ENCODE data around the gene KRTAP17-1.
A peak's percentile ranks its signal among the peaks of the same experiment; 100 is the strongest.

Gene KRTAP17-1

GRCh38 chr17:41308918-41309359, 6.6 kb downstream of the KRTAP17-1 start, which contains the start of gene KRTAP16-1:
KRTAP16-1 (minus strand) TSS chr17:41309309; CDS start chr17:41309253, 56 bp downstream.
- in situ Hi-C loops (cut with HindIII; ENCODE audit: low pct_unique_long_range_greater_than_20kb, low sequenced_read_pairs): no loop called here
- TF ChIP-seq JUND (IDR thresholded peaks at IDR 0.05; ENCODE audit: low read depth): no peak
- no peak for DNase-seq (ENCODE audit: low read depth in 1 of 2, low spot score in 1 of 2)

DNA sequence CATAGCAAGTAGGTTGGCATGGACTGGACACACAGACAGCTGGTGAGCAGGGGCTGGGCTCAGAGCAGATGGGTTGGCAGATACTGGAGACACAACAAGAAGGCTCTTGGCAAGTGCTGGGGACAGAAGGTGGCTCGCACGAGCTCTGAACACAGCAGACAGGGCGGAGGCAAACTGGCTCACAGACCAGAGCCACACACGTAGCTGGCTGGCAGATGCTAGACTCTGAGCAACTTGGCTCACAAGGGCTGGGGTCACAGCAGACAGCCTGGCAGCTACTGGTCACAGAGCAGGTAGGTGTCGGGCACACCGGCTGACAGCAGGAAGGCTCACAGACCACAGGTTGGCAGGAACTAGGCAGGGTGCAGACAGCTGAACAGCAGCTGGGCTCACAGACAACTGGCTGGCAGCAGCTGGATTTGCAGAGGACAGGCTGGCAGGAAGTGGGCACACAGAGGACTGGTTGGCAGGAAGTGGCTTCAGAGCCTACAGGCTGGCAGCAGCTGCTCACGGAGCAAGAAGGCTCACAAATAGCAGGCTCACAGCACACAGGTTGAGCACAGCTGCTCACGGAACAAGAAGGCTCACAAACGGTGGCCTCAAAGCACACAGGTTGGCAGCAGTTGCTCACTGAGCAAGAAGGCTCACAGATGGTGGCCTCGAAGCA, 7.1 kb downstream of the KRTAP17-1 start:
- in situ Hi-C loops (cut with HindIII; ENCODE audit: low pct_unique_long_range_greater_than_20kb, low sequenced_read_pairs): no loop called here
- TF ChIP-seq JUND (IDR thresholded peaks at IDR 0.05; ENCODE audit: low read depth): no peak
- no peak for DNase-seq (ENCODE audit: low read depth in 1 of 2, low spot score in 1 of 2)

DNA sequence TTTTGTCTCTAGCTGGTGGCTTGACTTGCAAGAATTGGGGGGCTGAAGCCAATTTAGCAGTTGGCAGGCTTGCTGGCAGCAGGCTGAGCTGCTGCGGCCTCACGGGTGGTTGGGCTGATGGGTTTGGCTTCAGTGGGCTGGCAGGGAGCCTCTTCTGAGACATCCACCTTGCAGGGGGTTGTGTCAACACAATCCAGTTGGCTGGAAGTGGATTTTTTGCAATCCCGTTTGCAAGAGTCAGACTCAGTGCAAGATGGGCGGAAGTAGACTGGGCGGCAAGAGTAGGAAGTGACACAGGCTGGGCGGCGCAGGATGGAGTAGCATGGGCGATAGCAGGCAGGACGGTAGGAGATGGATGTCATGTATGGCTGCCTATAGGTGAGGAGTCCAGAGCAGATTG, 7.9 kb downstream of the KRTAP17-1 start:
- TF ChIP-seq JUND (IDR thresholded peaks at IDR 0.05; ENCODE audit: low read depth): no peak
- no peak for DNase-seq (ENCODE audit: low read depth in 1 of 2, low spot score in 1 of 2)
- in situ Hi-C loops (cut with HindIII; ENCODE audit: low pct_unique_long_range_greater_than_20kb, low sequenced_read_pairs): no loop called here

DNA sequence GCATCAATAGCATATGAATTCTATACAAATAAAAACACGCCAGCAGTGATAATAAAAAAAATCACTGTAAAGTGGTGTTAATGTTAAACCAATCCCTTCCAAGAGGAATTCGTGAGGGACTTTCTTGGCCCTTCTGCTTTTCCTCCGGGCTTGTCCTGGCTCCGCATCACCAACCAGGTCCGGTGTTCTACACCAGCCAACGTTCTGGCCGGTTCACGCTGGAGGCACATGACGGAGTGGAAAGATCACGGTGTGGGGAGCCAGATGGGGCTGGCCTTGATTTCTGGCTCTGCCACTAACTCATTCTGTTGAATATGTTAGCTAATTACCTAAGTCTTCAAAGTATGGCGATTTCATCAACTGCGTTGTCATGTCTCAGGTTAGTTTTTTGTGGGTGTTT, 11.4 kb downstream of the KRTAP17-1 start:
- in situ Hi-C loops (cut with HindIII; ENCODE audit: low pct_unique_long_range_greater_than_20kb, low sequenced_read_pairs): no loop called here
- no peak for TF ChIP-seq JUND (IDR thresholded peaks at IDR 0.05; ENCODE audit: low read depth)
- no peak for DNase-seq (ENCODE audit: low read depth in 1 of 2, low spot score in 1 of 2)

- in situ Hi-C loops (cut with HindIII; ENCODE audit: low pct_unique_long_range_greater_than_20kb, low sequenced_read_pairs): no loop called here
- DNase-seq (ENCODE audit: low read depth in 1 of 2, low spot score in 1 of 2): no peak
- no peak for TF ChIP-seq JUND (IDR thresholded peaks at IDR 0.05; ENCODE audit: low read depth)
Observed at GRCh38 chr17:41302981-41303380, 12.5 kb downstream of the KRTAP17-1 start.

GRCh38 chr17:41301916-41302901, 13.3 kb downstream of the KRTAP17-1 start, which contains the start of gene KRTAP29-1:
KRTAP29-1 (minus strand) TSS chr17:41302851; CDS start chr17:41302851, 0 bp downstream.
- in situ Hi-C loops (cut with HindIII; ENCODE audit: low pct_unique_long_range_greater_than_20kb, low sequenced_read_pairs): no loop called here
- no peak for TF ChIP-seq JUND (IDR thresholded peaks at IDR 0.05; ENCODE audit: low read depth)
- DNase-seq (ENCODE audit: low read depth in 1 of 2, low spot score in 1 of 2): peak in 1 of 2 experiments; percentile 33

DNA sequence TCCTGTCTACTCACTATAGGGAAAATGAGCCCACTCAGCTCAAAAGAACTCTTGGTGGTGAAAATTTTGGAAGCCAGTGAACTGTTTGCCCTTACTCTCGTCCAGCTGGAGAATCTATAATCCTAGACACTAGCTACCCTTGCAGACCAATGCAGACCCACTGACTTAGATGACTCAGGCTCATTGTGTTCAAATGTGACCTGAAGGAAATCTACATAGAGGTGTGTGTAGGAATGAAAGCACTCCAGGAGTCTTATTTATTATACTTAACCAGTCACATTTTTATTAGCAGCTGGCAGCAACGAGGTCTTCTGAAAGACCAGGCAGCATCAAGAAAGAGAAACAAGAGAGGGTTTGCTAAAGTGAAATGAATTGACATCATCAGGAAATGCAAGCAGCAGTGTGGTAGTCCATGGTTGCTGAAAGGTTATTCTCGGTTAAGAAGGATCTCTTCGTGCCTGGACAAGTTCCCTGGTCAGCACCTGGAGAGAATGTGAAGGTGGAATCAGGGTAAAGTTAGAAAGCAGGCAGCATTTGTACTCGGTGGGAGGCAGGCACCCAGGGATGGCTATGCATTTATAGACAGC, 14.2 kb downstream of the KRTAP17-1 start:
- TF ChIP-seq JUND (IDR thresholded peaks at IDR 0.05; ENCODE audit: low read depth): no peak
- no peak for DNase-seq (ENCODE audit: low read depth in 1 of 2, low spot score in 1 of 2)
- in situ Hi-C loops (cut with HindIII; ENCODE audit: low pct_unique_long_range_greater_than_20kb, low sequenced_read_pairs): no loop called here

DNA sequence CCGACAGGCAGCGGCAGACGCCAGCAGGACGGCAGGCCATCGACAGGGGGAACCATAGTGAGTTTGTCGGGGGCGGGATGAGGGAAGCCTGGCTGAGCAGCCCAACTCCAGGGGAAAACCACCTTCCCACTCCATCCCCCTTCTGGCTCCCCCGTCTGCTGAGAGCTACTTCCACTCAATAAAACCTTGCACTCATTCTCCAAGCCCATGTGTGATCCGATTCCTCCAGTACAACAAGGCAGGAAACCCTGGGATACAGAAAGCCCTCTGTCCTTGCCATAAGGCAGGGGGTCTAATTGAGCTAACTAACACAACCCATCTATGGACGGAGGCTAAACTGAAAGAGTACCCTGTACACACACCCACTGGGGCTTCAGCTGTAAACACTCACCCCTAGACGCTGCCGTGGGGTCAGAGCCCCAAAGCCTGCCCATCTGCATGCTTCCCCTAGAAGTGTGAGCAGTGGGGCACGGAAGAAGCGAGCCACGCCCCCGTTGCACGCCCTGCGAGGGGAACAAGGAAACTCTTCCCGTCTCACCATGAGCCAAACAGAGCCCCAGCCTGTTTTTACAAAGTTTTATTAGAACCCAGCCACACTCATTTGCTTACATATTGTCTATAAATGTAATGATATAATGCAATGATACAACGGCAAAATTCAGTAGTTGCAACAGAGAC, 16.9 kb downstream of the KRTAP17-1 start:
- DNase-seq (ENCODE audit: low read depth in 1 of 2, low spot score in 1 of 2): no peak
- TF ChIP-seq JUND (IDR thresholded peaks at IDR 0.05; ENCODE audit: low read depth): no peak
- in situ Hi-C loops (cut with HindIII; ENCODE audit: low pct_unique_long_range_greater_than_20kb, low sequenced_read_pairs): no loop called here

DNA sequence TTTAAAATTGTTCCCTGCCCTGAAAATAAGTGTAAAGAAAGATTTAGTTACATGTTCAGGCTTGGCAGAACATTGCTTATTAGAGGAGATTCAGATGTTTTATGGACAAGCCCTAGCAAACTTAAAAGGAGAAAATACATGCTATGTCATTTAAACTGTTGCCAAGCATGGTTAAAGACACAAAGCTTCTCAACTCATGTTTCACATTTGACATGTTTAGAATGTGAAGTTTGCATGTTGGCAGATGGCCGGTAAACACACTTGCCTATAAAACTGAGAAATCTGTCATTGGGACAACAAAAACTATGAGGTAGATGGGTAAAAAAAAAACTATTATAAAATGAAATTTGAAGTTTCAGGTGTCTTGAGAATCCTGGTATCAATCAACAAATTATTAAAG, 18.7 kb downstream of the KRTAP17-1 start:
- in situ Hi-C loops (cut with HindIII; ENCODE audit: low pct_unique_long_range_greater_than_20kb, low sequenced_read_pairs): no loop called here
- TF ChIP-seq JUND (IDR thresholded peaks at IDR 0.05; ENCODE audit: low read depth): no peak
- no peak for DNase-seq (ENCODE audit: low read depth in 1 of 2, low spot score in 1 of 2)

DNA sequence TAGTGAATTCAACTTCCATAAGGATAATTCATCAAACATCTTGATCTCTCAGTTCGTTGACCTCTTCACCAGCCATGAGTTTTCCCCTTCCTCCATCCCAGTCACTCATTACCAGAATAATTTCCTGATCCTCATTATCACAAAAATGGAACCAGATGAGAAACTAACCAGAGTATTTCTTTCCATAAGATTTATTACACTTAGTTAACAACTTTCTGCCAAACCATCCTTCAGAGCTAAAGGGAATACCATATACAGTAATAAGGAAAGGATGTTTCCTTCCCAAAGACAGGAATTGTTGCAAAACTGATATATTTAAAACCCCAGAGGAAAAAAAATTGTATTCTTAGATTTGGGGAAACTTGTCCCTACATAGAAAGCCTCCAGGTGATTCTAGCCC, 21.5 kb downstream of the KRTAP17-1 start:
- DNase-seq (ENCODE audit: low read depth in 1 of 2, low spot score in 1 of 2): no peak
- TF ChIP-seq JUND (IDR thresholded peaks at IDR 0.05; ENCODE audit: low read depth): no peak
- in situ Hi-C loops (cut with HindIII; ENCODE audit: low pct_unique_long_range_greater_than_20kb, low sequenced_read_pairs): no loop called here

GRCh38 chr17:41287050-41287449, 28.5 kb downstream of the KRTAP17-1 start:
- in situ Hi-C loops (cut with HindIII; ENCODE audit: low pct_unique_long_range_greater_than_20kb, low sequenced_read_pairs): no loop called here
- TF ChIP-seq JUND (IDR thresholded peaks at IDR 0.05; ENCODE audit: low read depth): no peak
- no peak for DNase-seq (ENCODE audit: low read depth in 1 of 2, low spot score in 1 of 2)

- DNase-seq (ENCODE audit: low read depth in 1 of 2, low spot score in 1 of 2): peak in 1 of 2 experiments; percentile 0
- in situ Hi-C loops (cut with HindIII; ENCODE audit: low pct_unique_long_range_greater_than_20kb, low sequenced_read_pairs): no loop called here
Observed at GRCh38 chr17:41284546-41284945, 31.0 kb downstream of the KRTAP17-1 start.

More at GRCh38 chr17:41284546-41284945, 31.0 kb downstream of the KRTAP17-1 start:
- TF ChIP-seq JUND (IDR thresholded peaks at IDR 0.05; ENCODE audit: low read depth): no peak

All from T47D (cell line).